GM18870 (cell line): ENCODE data around the gene WASF2.
"Not testable (repeated sequence)": the region's sequence is repeated elsewhere in the genome, so short reads cannot be mapped to it uniquely, and the experiment has no call there.

Source experiments
- ATAC-seq: cut with Tn5 transposase; IDR thresholded peaks from one replicate; pipeline ENCODE4 v1.9.1; 2021; ENCODE audit warnings: moderate library complexity; ENCODE audit not compliant: unreplicated experiment

Gene WASF2

GRCh38 chr1:27501159-27501558 is 11.2 kb upstream of the WASF2 start:
- not testable (repeated sequence) for ATAC-seq

GRCh38 chr1:27499142-27499541 is 9.2 kb upstream of the WASF2 start:
- ATAC-seq: no peak

GRCh38 chr1:27496604-27497155 is 6.7 kb upstream of the WASF2 start:
- no peak for ATAC-seq

- no peak for ATAC-seq
Measured at GRCh38 chr1:27492796-27493195, 2.8 kb upstream of the WASF2 start.

GRCh38 chr1:27491748-27492700 is 2.1 kb upstream of the WASF2 start:
- ATAC-seq: no peak

GRCh38 chr1:27489501-27489972 is 430 bp downstream of the WASF2 start:
- ATAC-seq: peak; percentile 20

- ATAC-seq: no peak
Measured at GRCh38 chr1:27487966-27488884, 1.7 kb downstream of the WASF2 start.

- ATAC-seq: no peak
Measured at GRCh38 chr1:27485363-27485762, 4.6 kb downstream of the WASF2 start.

- no peak for ATAC-seq
Measured at GRCh38 chr1:27483659-27484058, 6.3 kb downstream of the WASF2 start.

GRCh38 chr1:27481994-27482620 is 7.9 kb downstream of the WASF2 start:
- no peak for ATAC-seq

GRCh38 chr1:27478098-27478497 is 11.9 kb downstream of the WASF2 start:
- ATAC-seq: no peak

- ATAC-seq: no peak
Measured at GRCh38 chr1:27476237-27476636, 13.7 kb downstream of the WASF2 start.

GRCh38 chr1:27475720-27476119 is 14.2 kb downstream of the WASF2 start:
- no peak for ATAC-seq

- no peak for ATAC-seq
Measured at GRCh38 chr1:27473755-27474154, 16.2 kb downstream of the WASF2 start.

GRCh38 chr1:27472098-27472497 is 17.9 kb downstream of the WASF2 start:
- ATAC-seq: not testable (repeated sequence)

- ATAC-seq: no peak
Measured at GRCh38 chr1:27471477-27471876, 18.5 kb downstream of the WASF2 start.

GRCh38 chr1:27469334-27469733 is 20.6 kb downstream of the WASF2 start:
- ATAC-seq: no peak

- ATAC-seq: not testable (repeated sequence)
Measured at GRCh38 chr1:27468378-27468777, 21.6 kb downstream of the WASF2 start.

- no peak for ATAC-seq
Measured at GRCh38 chr1:27464926-27465647, 24.9 kb downstream of the WASF2 start.

- not testable (repeated sequence) for ATAC-seq
Measured at GRCh38 chr1:27463916-27464315, 26.1 kb downstream of the WASF2 start.
